Endothelial cell (in vitro differentiated cells): ENCODE results near the gene CTDNEP1. TPM values are rescaled to one million over a fixed set of nuclear protein-coding genes. Genes with fewer than 3 reads are reported as not detected.

Source experiments
- DNase-seq: peaks from one replicate; pipeline ENCODE4 v3.0.0; 2021; ENCODE audit warnings: low spot score
- H3K27ac Mint-ChIP-seq: one replicate; pipeline ENCODE4 v1.8.0; 2021; ENCODE audit warnings: mixed read lengths, inconsistent platforms; ENCODE audit not compliant: unreplicated experiment
- H3K27me3 Mint-ChIP-seq: one replicate; pipeline ENCODE4 v1.8.0; 2021; ENCODE audit warnings: mild to moderate bottlenecking, moderate library complexity, mixed read lengths, inconsistent platforms; ENCODE audit not compliant: unreplicated experiment
- H3K36me3 Mint-ChIP-seq: one replicate; pipeline ENCODE4 v1.8.0; 2021; ENCODE audit warnings: mild to moderate bottlenecking, low read depth, mixed read lengths, inconsistent platforms; ENCODE audit not compliant: unreplicated experiment
- H3K4me1 Mint-ChIP-seq: one replicate; pipeline ENCODE4 v1.8.0; 2021; ENCODE audit warnings: mild to moderate bottlenecking, mixed read lengths, inconsistent platforms; ENCODE audit not compliant: unreplicated experiment
- H3K4me3 Mint-ChIP-seq: one replicate; pipeline ENCODE4 v1.8.0; 2021; ENCODE audit warnings: mild to moderate bottlenecking, mixed read lengths, inconsistent platforms; ENCODE audit not compliant: unreplicated experiment
- H3K9me3 Mint-ChIP-seq: one replicate; pipeline ENCODE4 v1.8.0; 2021; ENCODE audit warnings: mixed read lengths, inconsistent platforms; ENCODE audit not compliant: unreplicated experiment
- CTCF ChIP-seq: fragments of 200-600 bp; sonication (generic); IDR thresholded peaks from one replicate; pipeline ENCODE4 v1.5.0; 2021; ENCODE audit warnings: antibody characterized with exemption; ENCODE audit not compliant: unreplicated experiment
- total RNA-seq: library from RNA; stranded (reverse); fragmentation: NEBNext Ultra II Directional; extraction: Animal tissue kit (Norgen Biotek cat#: 25700); gene quantifications from one replicate; pipeline ENCODE4 v1.2.1, GENCODE V29; 2021; ENCODE audit not compliant: unreplicated experiment

The CTDNEP1 gene
- total RNA-seq, 1 donor from 2014 or later, result 148 TPM

GRCh38 chr17:7229504-7229903, 22.0 kb downstream of the CTDNEP1 start:
- peaks cover 17% of the 10 kb centered on the region for H3K4me1 Mint-ChIP-seq
- H3K27me3 Mint-ChIP-seq, result peaks cover 21% of the 10 kb centered on the region
- no peak for TF ChIP-seq CTCF
- peak overlapping the region; percentile 18 for H3K4me3 Mint-ChIP-seq
- H3K9me3 Mint-ChIP-seq, result no peaks in the 10 kb centered on the region
- peaks cover 36% of the 10 kb centered on the region for H3K36me3 Mint-ChIP-seq
- H3K27ac Mint-ChIP-seq, result no peak overlapping the region
- no peak for DNase-seq

GRCh38 chr17:7228920-7229319, 22.6 kb downstream of the CTDNEP1 start:
- H3K4me3 Mint-ChIP-seq, result peak overlapping the region; percentile 25
- peaks cover 20% of the 10 kb centered on the region for H3K27me3 Mint-ChIP-seq
- H3K27ac Mint-ChIP-seq, result no peak overlapping the region
- no peaks in the 10 kb centered on the region for H3K9me3 Mint-ChIP-seq
- no peak for DNase-seq
- no peak for TF ChIP-seq CTCF
- peaks cover 17% of the 10 kb centered on the region for H3K4me1 Mint-ChIP-seq
- H3K36me3 Mint-ChIP-seq, result peaks cover 36% of the 10 kb centered on the region

- no peak for DNase-seq
- H3K4me1 Mint-ChIP-seq, result peaks cover 5% of the 10 kb centered on the region
- no peak overlapping the region for H3K4me3 Mint-ChIP-seq
- H3K36me3 Mint-ChIP-seq, result peaks cover 41% of the 10 kb centered on the region
- no peaks in the 10 kb centered on the region for H3K9me3 Mint-ChIP-seq
- peaks cover 22% of the 10 kb centered on the region for H3K27me3 Mint-ChIP-seq
- no peak overlapping the region for H3K27ac Mint-ChIP-seq
- TF ChIP-seq CTCF, result no peak
These were observed 24.5 kb downstream of the CTDNEP1 start for GRCh38 chr17:7226721-7227710.

GRCh38 chr17:7225711-7226331, 25.7 kb downstream of the CTDNEP1 start:
- H3K27ac Mint-ChIP-seq, result no peak overlapping the region
- peaks cover 47% of the 10 kb centered on the region for H3K36me3 Mint-ChIP-seq
- peaks cover 7% of the 10 kb centered on the region for H3K4me1 Mint-ChIP-seq

More at GRCh38 chr17:7225711-7226331, 25.7 kb downstream of the CTDNEP1 start:
- H3K9me3 Mint-ChIP-seq, result no peaks in the 10 kb centered on the region
- TF ChIP-seq CTCF, result no peak
- DNase-seq, result no peak
- no peak overlapping the region for H3K4me3 Mint-ChIP-seq
- H3K27me3 Mint-ChIP-seq, result peaks cover 25% of the 10 kb centered on the region
